SW480 (cell line): ENCODE results near the gene EPS8L3.
"Not testable (repeated sequence)": the region's sequence is repeated elsewhere in the genome, so short reads cannot be mapped to it uniquely, and the experiment has no call there.

Experiments used
- DNase-seq: peaks from one replicate; pipeline ENCODE4 v3.0.0-alpha.2; 2016; ENCODE audit warnings: low spot score

The EPS8L3 gene, protein sequence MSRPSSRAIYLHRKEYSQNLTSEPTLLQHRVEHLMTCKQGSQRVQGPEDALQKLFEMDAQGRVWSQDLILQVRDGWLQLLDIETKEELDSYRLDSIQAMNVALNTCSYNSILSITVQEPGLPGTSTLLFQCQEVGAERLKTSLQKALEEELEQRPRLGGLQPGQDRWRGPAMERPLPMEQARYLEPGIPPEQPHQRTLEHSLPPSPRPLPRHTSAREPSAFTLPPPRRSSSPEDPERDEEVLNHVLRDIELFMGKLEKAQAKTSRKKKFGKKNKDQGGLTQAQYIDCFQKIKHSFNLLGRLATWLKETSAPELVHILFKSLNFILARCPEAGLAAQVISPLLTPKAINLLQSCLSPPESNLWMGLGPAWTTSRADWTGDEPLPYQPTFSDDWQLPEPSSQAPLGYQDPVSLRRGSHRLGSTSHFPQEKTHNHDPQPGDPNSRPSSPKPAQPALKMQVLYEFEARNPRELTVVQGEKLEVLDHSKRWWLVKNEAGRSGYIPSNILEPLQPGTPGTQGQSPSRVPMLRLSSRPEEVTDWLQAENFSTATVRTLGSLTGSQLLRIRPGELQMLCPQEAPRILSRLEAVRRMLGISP

DNA sequence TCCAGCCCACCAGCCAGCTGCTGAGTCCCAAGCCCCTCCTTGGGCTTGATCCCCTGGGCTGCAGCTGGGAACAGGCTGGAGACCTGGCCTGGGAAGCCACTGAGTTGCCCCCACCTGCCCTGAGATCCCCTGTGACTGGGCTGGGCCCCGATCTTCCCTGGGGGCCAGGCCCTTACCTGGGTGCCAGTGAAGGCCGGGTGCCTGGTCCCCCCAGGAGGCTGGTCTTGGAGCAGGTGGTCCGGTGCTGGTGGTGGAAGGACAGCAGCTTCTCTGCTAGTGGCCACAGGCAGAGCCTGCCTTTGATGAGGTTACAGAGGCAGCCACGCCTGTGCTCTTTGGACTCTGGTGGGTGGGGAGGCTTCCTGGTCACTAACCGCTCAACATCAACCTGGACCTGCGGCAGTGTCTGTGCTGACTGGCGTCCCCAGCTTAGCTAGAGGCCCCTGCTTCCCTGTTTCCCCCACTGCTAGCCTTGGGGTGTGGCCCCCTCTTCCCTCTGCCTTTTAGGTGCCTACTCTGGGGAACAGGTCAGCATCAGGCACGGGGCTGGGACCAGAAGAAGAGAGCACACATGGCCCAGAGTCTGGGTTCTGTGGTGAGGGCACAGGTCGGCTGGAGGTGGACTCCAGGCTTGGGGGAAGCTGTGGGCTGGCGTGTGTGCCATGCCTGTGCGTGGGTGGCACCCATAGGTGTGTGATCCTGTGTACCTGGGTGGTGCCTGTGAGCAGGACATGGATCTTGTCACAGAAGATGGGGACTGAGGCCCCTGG, at the start of gene EPS8L3:
EPS8L3 (minus strand) TSS at position 278 of the 770 bp plus-strand sequence. CDS start 2,174 bp downstream, outside the sequence.
- DNase-seq = peak; percentile 96

DNA sequence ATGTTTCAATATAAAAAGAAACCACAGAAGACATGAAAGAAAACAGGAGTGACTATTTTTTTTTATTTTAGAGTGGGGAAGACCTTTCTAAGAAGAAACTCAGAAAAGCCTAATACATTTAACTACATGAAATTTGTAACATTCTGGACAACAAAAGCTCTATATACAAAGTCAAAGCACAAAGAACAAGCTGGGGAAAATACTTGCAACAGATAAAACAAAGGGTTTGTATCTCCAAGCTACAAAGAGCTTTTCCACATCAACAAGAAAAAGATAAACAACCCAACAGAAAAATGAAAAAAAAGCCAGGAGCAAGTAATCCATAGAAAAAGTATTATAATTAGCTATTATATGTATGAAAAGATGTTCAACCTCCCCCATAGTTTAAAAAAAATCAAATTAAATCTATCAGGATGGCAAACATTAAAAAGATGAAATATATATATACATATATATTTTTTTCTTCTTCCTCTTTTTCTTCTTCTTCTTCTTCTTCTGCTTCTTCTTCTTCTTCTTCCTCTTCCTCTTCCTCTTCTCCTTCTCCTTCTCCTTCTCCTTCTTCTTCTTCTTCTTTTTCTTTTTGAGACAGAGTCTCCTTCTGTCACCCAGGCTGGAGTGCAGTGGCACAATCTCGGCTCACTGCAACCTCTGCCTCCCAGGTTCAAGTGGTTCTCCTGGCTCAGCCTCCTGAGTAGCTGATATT, 49.1 kb upstream of the EPS8L3 start:
- no peak for DNase-seq

DNA sequence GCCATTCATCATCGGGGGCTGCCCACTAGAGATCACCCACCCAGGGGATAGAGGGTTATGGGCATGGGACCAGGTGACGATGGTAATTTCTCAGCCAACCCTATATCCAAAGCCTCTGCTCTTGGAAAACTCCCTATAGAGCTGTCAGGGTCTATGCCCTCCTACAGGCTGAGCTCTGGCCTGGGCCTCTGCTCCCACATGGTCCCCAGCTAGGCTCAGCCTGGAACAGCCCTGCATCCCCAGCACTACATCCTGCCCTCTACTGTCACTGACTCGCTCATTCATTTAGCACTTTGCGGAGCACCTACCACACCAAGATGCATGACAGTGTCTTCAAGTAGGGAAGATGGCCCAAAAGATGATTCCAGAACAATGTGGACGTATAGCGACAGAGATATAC, 45.0 kb upstream of the EPS8L3 start:
- DNase-seq = no peak

DNA sequence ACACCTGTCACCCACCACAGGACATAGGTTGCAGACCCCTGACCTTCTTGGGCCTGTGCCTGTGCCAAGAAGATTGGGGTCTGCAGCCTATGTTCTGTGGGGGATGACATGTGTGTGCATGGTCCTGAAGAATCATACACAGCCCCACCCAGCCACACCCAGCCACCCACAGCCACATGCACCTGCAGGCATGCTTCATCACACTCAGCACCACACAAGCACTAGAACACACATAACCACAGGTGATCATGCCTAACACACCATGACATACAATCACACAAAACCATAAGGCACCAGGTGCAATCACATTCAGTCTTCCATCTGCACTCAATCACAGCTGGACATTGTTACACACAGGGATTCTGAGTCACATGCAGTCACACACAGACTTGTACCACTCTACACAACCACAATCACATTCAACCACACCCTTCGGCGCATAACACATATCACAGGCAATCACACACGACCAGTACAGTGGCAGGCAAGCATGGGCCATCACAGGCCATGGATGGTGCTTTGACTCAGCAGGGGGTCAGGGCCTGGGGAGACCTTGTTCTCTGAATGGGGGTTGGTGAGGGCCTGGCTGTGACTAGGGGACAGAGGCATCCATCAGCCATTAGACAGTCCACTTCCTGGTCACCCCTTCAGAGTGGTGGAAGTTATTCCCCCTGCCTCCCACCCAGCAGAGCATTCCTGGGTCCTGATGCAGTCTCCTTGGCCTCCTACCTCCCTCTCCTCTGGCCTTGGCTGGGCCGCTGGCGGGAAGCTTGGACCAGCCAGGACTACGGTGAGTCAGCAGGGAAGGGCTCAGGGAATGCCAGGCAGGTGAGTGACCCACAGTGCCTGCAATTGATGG, 44.3 kb upstream of the EPS8L3 start:
- peak; percentile 47 for DNase-seq

DNA sequence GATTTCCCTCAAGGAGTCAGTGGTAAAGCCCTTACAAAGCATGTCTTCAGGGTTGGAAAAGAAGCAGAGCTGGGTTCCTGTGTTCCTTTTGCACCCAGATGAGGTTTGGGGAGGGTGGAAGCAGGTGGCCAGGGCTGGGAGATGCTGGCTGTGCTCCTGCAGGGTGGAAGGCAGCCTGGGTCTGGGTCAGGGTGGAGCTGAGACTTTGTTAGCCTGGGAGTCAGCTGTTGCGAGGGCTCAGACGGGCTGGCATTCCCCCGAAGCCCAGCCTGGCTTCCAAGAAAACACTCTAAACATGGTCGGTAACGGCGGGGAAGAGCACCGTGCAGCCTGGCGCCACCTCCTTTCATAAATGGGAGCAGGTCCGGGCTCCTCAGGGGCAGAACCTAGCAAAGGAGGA, 43.7 kb upstream of the EPS8L3 start:
- DNase-seq = no peak

DNA sequence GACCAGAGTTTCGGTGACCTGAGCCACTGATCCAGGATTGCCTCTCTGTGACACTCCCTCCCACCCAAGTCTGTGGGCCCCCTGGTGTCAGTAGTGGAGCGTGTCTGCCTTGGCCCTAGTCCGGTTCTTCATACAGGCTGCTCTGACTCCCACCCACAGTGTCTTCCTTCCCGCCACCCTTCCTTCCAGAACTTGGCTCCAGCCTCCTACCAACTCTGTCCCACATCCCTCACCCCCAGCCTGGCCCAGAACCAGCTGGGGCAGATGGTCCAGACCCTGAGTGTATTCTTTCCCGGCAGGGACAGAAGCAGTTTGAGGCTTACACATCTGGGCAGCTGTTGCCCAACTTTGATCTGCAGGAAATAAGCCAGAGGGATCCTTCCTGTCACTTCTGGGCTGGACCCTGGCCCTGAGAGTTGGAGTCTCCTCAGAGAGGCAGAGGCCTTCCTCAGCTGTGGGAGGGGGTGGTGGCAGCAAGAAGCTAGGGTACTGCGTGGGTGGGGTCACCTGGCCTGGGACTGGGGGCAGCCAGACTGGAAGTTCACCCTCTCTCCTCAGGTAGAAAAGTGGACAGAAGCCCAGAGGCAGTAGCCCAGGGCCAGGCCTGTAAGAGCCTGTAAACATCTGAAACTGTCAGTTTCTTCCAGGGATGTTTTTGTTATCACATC, 43.1 kb upstream of the EPS8L3 start:
- DNase-seq = no peak

DNA sequence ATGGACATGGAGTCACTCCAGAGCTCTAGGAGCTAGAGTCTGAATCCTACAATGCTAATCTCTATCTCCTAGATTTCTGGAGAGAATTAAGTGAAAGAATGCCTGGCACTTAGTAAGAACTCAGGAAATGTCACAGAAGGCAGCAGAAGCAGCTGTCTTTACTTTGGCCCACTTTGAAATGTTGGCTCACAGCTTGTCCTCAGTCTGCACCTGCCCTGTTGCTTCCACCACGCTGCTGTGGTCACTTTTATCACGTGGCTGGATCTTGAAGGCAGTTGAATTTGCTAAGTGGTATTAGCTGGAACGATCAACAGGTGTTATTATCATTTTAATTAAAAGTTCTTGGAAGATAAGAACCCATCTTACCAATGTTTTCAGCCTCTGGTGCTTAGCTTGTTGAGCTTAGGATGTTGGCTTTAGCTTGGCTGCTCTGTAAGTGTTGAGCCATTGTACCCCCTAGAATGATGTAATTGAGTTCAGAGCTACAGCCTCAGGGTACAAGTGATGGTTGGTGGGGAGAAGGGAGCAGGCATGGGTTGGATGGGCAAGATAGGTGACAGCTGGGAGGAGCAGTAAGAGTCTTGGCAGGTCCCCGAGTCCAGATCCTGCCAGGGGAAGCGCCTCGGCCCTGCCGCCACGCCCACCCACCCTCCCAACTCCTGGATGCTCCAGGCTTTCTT, 41.9 kb upstream of the EPS8L3 start:
- no peak for DNase-seq

DNA sequence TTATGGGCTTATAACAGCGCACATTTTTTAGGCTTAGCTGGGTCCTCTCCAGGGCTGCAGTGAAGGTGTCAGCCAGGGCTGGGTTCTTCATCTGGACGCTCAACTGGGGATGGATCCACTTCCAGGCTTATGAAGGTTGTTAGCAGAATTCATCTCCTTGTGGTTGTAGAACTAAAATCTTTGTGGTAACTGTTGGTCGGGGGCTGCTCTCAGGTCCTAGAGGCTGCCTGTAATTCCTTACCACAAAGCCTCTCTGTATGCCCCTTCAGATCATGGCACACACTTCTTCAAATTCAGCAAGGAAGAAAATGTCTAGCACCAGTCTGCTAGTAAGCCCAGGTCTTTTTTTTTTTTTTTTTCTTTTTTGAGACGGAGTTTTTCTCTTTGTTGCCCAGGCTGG, 40.9 kb upstream of the EPS8L3 start:
- DNase-seq = no peak

DNA sequence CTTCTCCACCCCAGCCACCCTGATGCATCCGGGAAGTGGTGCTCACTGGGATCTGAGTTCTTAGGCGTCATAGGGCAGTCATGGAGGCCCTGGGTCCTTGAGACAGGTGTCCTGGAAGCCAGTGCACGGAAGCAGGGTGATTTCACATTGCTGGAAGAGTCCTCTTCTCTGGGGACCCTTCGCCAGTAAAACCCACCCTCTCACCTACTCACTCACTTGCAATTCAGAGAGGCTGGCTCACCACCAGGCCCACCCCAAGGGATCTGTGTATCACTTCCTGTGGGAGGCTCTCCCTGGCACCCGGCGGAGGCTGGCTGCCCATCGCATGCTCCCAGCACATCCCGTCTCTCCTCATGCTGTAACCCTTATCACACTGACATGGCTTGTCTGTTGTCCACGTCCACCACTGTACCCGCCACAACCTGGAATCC, 40.2 kb upstream of the EPS8L3 start:
- no peak for DNase-seq

DNA sequence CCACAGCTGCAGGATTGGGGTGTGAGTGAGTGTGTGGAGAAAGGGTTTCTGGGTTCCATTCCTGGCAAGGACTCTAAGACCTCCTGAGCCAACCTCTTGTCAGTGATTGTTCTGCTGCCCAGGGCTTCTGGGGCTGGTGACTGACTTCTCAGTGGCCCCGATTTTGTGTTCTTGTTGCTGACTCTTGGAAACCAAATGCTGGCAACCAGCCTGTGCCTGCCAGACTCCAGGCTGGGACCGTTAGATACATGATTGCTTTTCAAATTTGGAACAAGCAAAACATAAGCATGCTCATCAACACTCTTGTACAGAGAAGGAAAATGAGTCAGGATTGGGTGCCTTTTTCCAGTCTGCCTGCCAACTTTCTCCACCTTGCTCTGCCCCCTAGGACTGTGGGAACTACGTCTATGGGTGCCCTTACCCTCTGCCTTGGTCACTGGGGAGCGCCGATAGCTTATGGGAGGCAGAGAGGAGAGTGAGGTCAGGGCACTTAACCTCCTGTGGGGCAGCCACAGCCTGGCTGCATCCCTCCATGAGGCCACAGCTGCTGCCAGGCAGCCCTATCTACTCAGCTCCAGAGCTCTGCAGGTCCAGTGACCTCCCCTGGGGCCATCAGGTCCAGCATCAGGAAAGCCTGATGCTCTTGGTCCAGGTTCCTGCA, 39.3 kb upstream of the EPS8L3 start:
- no peak for DNase-seq

DNA sequence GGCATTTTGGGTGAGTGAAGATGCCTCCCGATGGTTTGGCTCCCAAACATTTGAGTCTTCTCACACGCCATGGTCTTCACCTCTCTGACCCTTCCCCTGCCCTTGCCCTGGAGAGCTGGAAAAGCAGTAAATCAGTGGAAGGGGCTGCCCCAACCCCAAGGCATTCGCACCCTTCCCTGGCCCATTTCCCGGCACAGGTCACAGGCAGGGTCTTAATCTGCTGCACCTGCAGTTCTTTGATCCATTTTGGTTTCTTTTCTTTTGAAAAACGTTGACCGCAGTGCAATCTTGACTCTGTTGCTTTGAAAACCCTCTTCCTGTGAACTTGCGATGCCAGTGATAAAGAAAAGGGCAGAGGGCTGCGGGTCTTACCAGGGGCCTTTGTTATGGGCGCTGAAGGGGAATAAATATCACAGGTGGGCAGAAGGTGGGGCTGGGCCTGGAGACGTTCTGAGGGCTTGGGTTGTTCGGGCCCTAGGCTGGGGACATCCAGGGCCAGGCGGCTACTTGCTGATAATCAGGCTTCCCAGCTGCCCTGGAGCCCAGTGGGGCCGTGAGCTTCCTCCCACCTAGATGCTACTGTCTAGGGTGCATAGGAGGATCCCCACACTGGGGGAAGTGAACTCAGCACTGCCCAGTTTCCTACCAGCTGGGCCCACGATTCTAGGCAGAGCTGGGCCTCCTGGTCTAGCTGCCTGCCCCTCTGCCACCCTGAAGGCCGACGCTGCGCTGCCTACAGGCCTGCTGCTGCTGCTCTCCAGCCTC, 38.6 kb upstream of the EPS8L3 start:
- DNase-seq = no peak

DNA sequence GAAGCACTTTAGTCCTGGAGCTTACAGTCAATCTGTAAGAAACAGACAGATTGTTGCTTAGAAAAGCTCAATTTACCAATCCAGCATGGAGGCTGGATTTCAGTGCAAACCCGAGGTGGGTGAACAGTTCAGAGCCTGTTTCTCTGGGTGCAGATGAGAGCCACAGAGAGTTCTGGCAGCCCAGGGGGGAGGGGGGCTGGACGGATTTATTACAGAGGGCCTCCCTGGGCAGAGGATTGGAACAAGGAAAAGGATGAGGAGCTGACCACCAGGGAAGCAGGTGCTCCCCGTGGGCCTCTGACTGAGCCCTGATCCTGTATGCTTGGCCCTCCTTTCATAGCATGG, 38.0 kb upstream of the EPS8L3 start:
- no peak for DNase-seq

DNA sequence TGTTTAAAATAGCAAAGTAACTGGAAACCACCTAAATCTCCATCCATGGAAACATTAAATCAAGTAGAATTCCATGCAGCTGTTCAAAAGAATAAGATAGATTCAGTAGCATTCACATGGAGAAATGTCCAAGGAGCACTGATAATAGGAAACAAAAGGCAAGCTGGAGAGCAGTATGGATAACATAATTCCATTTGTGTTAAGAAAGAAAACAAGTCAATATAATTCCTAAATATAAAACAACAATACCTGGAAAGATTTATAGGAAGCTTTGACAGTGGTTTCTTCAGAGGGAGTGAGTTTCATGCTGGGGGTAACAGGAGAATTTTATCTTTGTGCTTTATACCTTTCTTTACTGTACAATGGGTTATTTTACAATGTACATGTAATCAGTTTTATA, 36.6 kb upstream of the EPS8L3 start:
- no peak for DNase-seq

DNA sequence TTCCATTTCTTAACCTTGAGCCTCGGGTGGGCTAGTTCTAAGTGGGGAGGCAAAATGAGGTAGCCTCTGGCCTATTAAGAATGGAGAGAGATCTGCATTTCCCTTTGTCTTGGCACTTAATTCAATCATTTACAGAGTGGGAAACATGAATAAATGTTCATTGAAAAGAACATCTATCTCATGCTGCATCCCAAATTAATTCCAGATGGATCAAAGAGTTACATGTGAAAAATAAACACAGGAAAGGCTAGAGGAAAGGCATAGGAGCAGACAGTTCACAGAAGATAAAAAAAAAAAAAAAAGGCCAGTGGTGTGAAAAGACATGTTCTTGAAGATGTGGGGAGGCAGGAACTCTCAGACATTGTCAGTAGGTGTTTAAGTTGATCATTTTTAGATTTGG, 35.7 kb upstream of the EPS8L3 start:
- no peak for DNase-seq

DNA sequence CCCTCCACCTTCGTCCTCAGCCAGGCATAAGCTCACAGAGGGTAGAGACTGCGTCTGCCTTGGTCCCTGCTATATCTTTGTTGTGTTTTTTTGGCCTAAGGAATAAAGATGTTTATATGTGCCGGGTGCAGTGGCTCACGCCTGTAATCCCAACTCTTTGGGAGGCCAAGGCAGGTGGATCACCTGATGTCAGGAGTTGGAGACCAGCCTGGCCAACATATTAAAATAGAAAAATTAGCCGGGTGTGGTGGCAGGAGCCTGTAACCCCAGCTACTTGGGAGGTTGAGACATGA, 33.5 kb upstream of the EPS8L3 start:
- DNase-seq = not testable (repeated sequence)

DNA sequence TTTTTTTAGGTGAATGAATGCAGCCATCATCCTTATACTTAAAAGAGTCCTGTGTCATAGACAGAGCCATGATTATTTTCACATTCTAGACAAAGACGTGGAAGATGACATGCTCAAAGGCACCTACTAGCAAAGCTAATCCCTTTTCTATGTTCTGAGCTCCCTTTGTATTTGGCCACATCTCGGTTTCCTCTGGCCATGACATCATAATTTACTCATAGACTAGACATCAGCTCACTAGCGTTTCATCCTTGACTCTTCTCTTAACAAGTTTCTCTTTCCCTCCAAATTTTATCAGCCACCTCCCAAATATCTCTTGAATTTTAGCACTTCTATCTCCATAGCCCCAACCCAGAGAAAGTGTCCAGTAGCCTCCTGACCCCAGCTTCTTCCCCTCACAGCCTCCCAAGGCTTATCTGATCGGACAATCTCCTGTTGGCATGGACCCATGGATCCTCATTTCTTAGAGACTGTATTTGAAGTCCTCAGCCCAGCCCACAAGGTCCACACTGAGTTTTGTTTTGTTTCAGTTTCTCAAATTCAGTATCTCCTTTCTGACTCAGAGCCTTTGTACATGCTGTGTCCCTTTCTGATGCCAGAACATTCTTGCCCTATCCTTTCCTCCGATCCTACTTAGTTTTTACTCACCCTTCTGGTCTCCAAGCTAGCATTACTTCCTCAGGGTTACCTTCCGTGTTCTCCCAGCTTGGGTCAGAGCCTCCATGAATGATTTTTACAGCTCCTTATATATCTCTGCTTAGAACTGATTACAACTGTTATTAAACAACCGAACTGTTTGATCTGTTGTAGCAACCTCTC, 33.0 kb upstream of the EPS8L3 start:
- DNase-seq = no peak

DNA sequence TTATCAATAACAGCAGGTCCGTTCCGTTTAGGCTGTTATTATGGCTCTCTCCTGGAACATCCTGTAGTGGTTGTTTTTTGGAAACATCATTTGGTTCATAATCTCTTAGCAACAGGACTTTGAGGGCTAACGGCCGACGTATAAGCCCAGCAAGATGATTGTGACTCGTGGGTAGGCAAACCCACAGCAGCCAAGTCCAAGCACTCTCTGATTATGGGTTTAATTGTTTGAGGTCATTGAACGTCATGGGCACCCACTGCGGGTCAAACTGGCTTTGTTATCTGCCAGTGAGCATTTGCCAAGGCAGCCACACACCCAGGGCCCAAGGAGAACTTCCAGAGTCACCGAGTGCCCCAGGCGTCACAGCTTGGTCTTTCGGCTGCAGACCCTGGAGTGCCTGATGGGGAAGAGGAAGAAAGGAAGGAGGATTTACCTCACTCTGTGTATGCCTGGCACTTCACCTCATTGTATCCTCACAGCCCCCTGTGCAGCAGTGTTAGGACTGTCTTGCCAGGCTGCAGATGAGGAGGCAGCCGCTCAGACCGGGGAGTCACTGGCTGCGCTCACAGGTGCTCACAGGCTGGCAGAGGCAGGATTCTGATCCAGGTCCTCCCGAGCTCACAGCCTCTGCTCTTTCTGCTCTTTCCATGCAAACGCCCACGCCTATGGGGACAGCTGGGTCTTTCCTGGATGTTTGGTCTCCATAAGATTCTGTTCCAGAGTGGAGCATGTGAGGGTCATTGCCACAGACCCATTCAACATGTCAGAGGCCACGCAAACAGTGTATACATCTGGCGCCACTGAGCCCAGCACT, 30.8 kb upstream of the EPS8L3 start:
- no peak for DNase-seq
